H54 (cell line): ENCODE results near the gene ATG13.
"Not testable (repeated sequence)": the region's sequence is repeated elsewhere in the genome, so short reads cannot be mapped to it uniquely, and the experiment has no call there.

Experiments used
- DNase-seq: peaks from one replicate; pipeline ENCODE4 v3.0.0; 2011; ENCODE audit warnings: low spot score, mixed read lengths; ENCODE audit not compliant: insufficient read length
- FAIRE-seq: peaks from 3 replicates; lab custom pipeline; 2011; peaks lifted over from hg19 to GRCh38; lab: Jason Lieb, UNC
- POLR2A ChIP-seq: IDR thresholded peaks from 2 replicates; pipeline ENCODE4 v1.6.1; 2011; ENCODE audit warnings: low read depth, mild to moderate bottlenecking, low read length

The ATG13 gene

GRCh38 chr11:46696212-46696558 is 78.8 kb downstream of the ATG13 start:
- TF ChIP-seq POLR2A, result no peak
- FAIRE-seq, result no peak
- DNase-seq, result no peak

GRCh38 chr11:46697303-46697702 is 80.0 kb downstream of the ATG13 start:
- TF ChIP-seq POLR2A, result no peak
- FAIRE-seq (no peak), DNase-seq (no peak)

- TF ChIP-seq POLR2A, result no peak
- DNase-seq, result no peak
- FAIRE-seq, result no peak
Observed at GRCh38 chr11:46697723-46698122, 80.4 kb downstream of the ATG13 start.

GRCh38 chr11:46698597-46698996 is 81.2 kb downstream of the ATG13 start:
- no peak for TF ChIP-seq POLR2A
- FAIRE-seq (no peak), DNase-seq (no peak)

- peak; percentile 66 for FAIRE-seq
- peak; percentile 96 for TF ChIP-seq POLR2A
- DNase-seq, result peak; percentile 88
Observed at GRCh38 chr11:46700241-46701077, 83.1 kb downstream of the ATG13 start, which contains the start of the genes ARHGAP1 and ZNF408. Gene ARHGAP1 (minus strand): TSS chr11:46700619. CDS start chr11:46696107, 4,512 bp downstream. Gene ZNF408 (plus strand): TSS chr11:46701031. CDS start chr11:46701048, 17 bp downstream.

- peak; percentile 61; the same call in 1 of the 2 replicates for TF ChIP-seq POLR2A
- DNase-seq (no peak), FAIRE-seq (no peak)
Observed at GRCh38 chr11:46701078-46701654, 83.8 kb downstream of the ATG13 start.

- no peak for TF ChIP-seq POLR2A
- FAIRE-seq, result no peak
- DNase-seq, result no peak
Observed at GRCh38 chr11:46705070-46705688, 87.8 kb downstream of the ATG13 start.

GRCh38 chr11:46706886-46707285 is 89.5 kb downstream of the ATG13 start:
- DNase-seq (no peak), FAIRE-seq (no peak)
- TF ChIP-seq POLR2A, result no peak

GRCh38 chr11:46709351-46709750 is 92.0 kb downstream of the ATG13 start:
- FAIRE-seq, DNase-seq: not testable (repeated sequence)

GRCh38 chr11:46710821-46711269 is 93.5 kb downstream of the ATG13 start:
- FAIRE-seq (peak; percentile 79), DNase-seq (peak; percentile 91)

GRCh38 chr11:46711303-46711702 is 94.0 kb downstream of the ATG13 start:
- DNase-seq (no peak), FAIRE-seq (no peak)
- TF ChIP-seq POLR2A, result no peak

More at GRCh38 chr11:46710821-46711269, 93.5 kb downstream of the ATG13 start:
- TF ChIP-seq POLR2A, result no peak

- no peak for FAIRE-seq
- DNase-seq, result no peak
- no peak for TF ChIP-seq POLR2A
Observed at GRCh38 chr11:46712874-46713576, 95.7 kb downstream of the ATG13 start.

- DNase-seq, FAIRE-seq: not testable (repeated sequence)
Observed at GRCh38 chr11:46717825-46718154, 100.4 kb downstream of the ATG13 start.
